Glomerular visceral epithelial cell (primary cell): ENCODE results near the gene ELMO1.
A peak's percentile ranks its signal among the peaks of the same experiment; 100 is the strongest.

Experiments used
- DNase-seq: peaks from one replicate; pipeline ENCODE4 v3.0.0-alpha.2; 2016; ENCODE audit errors: extremely low spot score

ELMO1 gene

GRCh38 chr7:37097983-37098382, 350.7 kb downstream of the ELMO1 start:
- DNase-seq = no peak

DNA sequence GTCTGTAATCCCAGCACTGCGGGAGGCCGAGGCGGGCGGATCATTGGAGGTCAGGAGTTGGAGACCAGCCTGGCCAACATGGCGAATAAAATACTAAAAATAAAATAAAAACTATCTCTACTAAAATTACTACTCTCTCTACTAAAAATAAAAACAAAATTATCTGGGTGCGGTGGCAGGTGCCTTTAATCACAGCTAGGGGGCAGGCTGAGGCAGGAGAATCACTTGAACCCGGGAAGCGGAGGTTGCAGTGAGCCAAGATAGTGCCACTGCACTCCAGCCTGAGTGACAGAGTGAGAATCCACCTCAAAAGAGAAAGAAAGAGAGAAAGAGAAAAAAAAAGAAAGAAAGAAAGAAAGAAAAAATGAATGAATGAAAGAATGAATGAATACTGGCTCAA, 351.4 kb downstream of the ELMO1 start:
- DNase-seq = no peak

- no peak for DNase-seq
Measured at GRCh38 chr7:37096341-37096740, 352.3 kb downstream of the ELMO1 start.

DNA sequence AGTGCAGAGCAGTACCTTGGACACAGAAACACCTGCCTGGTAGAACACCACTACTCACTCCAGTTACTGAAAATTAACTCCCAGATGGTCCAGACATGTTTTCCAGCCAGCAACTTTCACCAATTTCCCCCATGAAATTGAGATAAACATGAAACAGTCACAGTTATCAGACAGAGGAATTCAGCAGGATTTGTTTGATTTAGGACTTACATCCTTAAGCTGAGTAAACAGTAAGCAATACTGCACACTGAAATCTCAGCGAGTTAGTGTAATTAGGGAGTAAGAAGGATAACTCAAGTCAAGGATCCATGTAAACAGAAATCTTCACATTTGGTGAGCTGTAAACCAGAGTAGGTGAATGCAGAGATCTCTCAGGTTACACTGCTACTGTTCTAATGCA, 353.5 kb downstream of the ELMO1 start:
- DNase-seq = no peak

- DNase-seq = no peak
Measured at GRCh38 chr7:37093257-37093656, 355.4 kb downstream of the ELMO1 start.

GRCh38 chr7:37092548-37092947, 356.1 kb downstream of the ELMO1 start:
- DNase-seq = no peak

DNA sequence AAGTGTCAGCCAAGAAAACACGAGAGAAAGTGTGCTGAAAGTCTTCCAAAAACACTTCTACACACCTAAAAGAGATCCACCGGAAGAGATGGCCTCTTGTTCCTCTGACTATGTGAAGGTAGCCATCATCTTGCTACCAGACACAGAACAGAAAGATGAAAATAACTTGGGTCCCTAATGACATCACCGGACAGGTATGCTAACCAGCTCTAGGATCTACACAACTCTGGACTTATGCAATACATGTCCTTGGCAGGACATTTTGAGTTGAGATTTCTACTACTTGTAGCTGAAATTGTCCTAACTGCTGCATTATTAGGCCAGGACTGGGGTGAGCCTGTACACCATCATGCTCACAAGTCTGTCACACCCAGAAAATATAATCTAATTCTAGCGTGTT, 358.7 kb downstream of the ELMO1 start:
- no peak for DNase-seq

GRCh38 chr7:37085600-37085999, 363.1 kb downstream of the ELMO1 start:
- no peak for DNase-seq

DNA sequence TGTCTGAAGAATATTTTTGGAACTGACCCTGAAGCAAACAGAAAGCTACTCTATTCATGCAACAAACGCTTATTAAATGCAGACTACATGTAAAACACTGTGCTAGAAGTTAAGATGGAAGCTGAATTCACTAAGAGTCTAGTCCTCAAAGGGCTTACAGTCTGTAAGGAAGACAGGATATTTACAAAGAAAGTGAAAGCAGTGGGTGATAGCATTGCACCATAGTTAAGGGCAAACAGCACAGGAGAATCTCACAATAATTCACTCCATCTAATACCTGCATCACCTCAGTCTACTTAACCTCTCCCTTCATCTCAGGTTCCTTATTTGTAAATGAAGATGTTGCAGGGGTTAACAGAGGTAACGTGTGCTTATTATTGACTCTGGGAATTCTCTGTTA, 364.4 kb downstream of the ELMO1 start:
- no peak for DNase-seq

- DNase-seq = no peak
Measured at GRCh38 chr7:37083311-37084096, 365.2 kb downstream of the ELMO1 start.

- DNase-seq = peak; percentile 4
Measured at GRCh38 chr7:37081436-37081835, 367.2 kb downstream of the ELMO1 start.

DNA sequence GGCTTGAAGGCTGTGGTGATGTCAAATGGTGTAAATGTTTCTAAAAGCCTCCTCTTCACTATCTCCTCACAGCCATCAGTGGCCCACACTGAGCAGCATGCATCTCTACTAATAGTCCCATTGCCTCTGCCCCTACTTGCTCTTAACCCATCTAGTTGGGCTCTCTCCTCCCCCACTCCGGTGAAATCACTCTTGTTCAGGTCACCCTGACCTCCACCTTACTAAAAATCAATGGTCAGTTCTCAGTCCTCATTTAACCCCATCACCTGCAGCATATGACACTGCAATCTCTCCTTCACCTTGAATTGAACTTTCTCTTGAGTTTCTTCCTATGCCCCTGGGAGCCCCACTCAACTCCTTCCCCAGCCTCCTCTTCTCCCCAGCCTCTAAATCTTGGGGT, 369.2 kb downstream of the ELMO1 start:
- no peak for DNase-seq

DNA sequence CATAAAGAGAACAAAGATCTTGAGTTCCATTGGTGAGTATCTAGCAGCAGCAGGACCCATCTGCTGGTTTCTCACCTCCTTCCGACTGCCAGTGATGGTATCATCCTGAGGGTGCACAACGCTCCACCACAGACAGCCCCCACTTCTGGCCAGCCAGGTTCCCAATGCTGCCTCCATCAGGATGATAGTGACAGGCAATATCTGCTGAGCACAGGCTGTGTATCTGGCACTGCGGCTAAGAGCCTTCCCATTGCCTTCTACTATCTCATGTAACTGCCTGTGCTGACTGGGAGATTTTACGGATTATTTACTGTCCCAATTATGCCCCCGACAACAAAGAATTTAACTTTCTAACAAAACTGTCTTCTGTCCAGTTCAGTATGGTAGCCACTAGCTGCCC, 372.0 kb downstream of the ELMO1 start:
- no peak for DNase-seq

- DNase-seq = no peak
Measured at GRCh38 chr7:37074370-37074769, 374.3 kb downstream of the ELMO1 start.

DNA sequence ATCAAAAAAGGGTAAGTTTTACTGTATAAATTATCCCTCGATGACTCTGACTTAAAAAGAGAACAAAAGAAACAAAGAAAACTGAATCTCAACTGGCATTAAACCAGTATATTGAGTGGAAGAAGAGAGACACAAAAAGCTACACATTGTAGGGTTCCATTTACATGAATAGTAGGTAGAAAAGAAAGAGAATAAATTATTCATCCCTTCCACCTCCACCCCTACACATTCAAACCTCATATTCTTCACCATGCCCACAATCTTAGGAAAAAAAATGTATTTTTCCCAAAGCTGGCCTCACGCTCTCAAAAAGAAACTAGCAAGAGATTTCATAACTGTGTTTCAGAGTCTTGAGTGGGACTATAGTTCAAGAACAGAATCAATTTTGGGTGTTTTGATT, 377.5 kb downstream of the ELMO1 start:
- no peak for DNase-seq

DNA sequence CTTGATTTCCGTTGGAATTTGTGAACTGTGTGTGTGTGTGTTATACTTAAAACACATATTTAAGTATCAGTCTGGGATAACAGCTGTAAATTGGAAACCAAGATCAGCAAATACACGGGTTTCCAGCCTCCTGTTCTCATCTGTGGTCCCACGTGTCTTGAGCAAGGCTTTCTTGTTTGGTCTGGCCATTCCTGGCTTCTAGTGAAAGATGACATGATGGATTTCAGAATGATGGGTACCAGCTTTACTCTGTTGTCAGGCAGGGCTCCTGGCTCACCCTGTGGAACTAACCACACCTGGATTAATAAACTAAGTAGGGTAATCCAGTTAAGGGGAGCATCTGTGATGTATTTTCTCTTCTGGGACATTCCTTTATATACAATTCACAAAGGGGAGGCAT, 378.2 kb downstream of the ELMO1 start:
- DNase-seq = no peak

- DNase-seq = no peak
Measured at GRCh38 chr7:37070031-37070430, 378.6 kb downstream of the ELMO1 start.

- no peak for DNase-seq
Measured at GRCh38 chr7:37069336-37069735, 379.3 kb downstream of the ELMO1 start.

GRCh38 chr7:37068902-37069301, 379.8 kb downstream of the ELMO1 start:
- DNase-seq = no peak

DNA sequence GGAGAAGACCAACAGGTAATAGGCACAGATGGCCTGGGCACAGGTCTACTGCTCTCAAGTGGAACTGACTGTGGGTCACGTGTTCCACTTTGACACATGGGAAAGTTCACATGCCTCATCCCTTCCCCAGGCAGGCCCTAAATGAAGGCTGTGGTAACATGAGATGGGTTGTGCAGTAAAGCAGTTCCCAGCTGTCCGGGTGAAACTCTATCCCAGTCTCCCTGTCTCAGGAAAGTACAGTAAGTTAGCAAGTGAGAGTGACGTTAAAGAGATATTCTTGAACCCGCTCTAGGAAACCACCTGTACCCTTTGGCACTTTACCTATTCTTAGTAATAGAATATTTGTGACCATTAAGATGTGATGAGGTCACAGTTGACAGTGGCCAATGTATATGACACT, 380.6 kb downstream of the ELMO1 start:
- DNase-seq = no peak

- no peak for DNase-seq
Measured at GRCh38 chr7:37065779-37066271, 382.8 kb downstream of the ELMO1 start.

DNA sequence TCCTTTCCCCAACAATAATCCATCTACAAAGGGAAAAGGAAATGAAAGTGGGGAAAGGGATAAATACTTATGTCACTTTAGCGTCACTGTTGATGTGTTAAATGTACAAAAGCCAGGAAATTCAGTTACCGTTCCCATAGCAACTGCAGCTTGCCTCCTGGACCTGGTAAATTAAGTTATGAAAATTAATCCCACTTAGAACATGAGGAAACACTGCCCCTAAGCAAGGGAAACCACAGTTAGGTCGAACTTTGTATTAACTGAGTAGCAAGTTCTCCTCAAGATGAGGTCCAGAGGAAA, 386.2 kb downstream of the ELMO1 start:
- no peak for DNase-seq

GRCh38 chr7:37061849-37062559, 386.7 kb downstream of the ELMO1 start:
- no peak for DNase-seq
